Measurements from ENCODE around the gene ADAM23. TPM values are rescaled to one million over a fixed set of nuclear protein-coding genes. Genes with fewer than 3 reads are reported as not detected.

The ADAM23 gene
- total RNA-seq, 6 experiments from 2014 or later: 0.47 to 2.6 (median 1.2) TPM

DNA sequence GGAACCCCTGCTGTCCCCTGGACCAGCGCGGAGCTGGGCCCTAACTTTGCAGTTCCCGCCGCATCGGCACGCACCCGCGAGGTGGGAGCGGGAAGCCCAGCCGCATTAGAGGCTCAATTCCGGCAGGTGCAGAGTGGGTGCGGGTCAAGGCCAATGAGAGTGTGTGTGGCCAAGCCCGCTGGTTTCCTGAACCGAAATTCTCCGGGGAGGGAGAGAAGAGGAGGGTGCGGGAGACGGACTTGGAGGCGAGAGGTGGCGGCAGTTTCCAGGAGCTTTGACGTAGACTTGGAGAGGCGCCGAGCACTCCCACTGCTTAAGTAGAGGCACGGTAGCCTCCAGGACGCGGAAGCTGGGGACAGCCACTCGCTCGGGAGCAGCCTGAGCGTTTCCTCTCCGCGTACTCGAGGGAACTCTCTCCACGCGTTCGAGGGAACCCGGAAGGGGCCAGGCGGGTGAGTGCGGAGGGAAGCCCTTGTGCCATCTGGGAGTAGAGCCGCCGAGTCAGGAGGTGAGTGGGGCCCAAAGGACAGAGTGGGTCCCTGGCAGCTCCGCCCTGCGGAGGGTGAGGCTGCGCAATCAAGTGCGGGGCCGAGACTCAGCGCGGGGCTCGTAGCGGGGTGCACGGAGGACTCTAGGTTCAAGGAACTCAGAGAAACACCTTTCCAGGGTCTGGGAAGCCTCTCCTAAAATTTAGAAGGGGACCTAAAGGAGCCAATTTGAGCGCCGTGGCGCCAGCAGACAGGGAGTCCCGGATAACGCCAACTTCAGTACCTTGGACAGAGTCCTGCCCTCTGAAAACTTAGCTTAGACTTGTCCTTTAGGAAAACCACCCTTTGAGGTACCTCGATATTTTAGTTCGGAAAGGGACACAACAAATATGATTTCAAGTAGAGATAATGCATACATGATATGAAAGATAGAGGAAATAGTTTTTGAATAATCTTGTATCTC is 199.0 kb downstream of the ADAM23 start, which contains the start of gene FAM237A:
Gene FAM237A (plus strand): TSS at position 413 of the 951 bp plus-strand sequence. CDS start 1,750 bp downstream, outside the sequence.
- no peaks in the 10 kb centered on the region for H3K4me1 Mint-ChIP-seq (ENCODE audit: low read depth)
- no peak for DNase-seq
- H3K9me3 Mint-ChIP-seq: peaks cover 9% of the 10 kb centered on the region; the same call in 1 of the 2 replicates
- no peaks in the 10 kb centered on the region; the same call in 1 of the 2 replicates for H3K27me3 Mint-ChIP-seq (ENCODE audit: insufficient read depth)
- H3K36me3 Mint-ChIP-seq (ENCODE audit: low read depth): no peaks in the 10 kb centered on the region
- TF ChIP-seq, protein P1, sequence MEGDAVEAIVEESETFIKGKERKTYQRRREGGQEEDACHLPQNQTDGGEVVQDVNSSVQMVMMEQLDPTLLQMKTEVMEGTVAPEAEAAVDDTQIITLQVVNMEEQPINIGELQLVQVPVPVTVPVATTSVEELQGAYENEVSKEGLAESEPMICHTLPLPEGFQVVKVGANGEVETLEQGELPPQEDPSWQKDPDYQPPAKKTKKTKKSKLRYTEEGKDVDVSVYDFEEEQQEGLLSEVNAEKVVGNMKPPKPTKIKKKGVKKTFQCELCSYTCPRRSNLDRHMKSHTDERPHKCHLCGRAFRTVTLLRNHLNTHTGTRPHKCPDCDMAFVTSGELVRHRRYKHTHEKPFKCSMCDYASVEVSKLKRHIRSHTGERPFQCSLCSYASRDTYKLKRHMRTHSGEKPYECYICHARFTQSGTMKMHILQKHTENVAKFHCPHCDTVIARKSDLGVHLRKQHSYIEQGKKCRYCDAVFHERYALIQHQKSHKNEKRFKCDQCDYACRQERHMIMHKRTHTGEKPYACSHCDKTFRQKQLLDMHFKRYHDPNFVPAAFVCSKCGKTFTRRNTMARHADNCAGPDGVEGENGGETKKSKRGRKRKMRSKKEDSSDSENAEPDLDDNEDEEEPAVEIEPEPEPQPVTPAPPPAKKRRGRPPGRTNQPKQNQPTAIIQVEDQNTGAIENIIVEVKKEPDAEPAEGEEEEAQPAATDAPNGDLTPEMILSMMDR (IDR thresholded peaks at IDR 0.05): no peak
- no peak within 1 kb of the TSS for H3K27ac Mint-ChIP-seq
- H3K4me3 Mint-ChIP-seq: no peak within 1 kb of the TSS

DNA sequence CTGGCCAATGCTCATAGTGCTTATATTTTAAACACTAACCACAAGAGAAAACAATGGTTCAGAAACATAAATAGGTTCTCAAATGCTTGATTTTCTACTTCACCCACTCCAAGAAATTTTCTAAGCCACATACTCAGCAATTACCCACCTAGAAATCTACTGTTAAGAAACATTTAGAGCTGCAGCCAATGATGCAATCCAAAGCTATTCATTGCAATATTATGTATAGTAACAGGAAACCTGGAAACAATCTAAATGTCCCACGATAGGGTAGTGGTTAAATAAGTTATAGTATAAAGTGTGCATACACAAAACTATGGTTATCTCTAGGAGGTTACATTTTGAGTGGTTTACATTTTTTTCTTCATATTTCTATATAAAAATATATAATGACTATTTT is 204.7 kb downstream of the ADAM23 start:
- Mint-ChIP-seq H3K4me3 (no peak overlapping the region), H3K27me3 (ENCODE audit: insufficient read depth) (no peaks in the 10 kb centered on the region; the same call in 1 of the 2 replicates), H3K4me1 (ENCODE audit: low read depth) (no peaks in the 10 kb centered on the region), H3K9me3 (peaks cover 11% of the 10 kb centered on the region; the same call in 1 of the 2 replicates), H3K27ac (no peak overlapping the region), H3K36me3 (ENCODE audit: low read depth) (no peaks in the 10 kb centered on the region)
- TF ChIP-seq, protein P1 (IDR thresholded peaks at IDR 0.05): no peak
- no peak for DNase-seq

DNA sequence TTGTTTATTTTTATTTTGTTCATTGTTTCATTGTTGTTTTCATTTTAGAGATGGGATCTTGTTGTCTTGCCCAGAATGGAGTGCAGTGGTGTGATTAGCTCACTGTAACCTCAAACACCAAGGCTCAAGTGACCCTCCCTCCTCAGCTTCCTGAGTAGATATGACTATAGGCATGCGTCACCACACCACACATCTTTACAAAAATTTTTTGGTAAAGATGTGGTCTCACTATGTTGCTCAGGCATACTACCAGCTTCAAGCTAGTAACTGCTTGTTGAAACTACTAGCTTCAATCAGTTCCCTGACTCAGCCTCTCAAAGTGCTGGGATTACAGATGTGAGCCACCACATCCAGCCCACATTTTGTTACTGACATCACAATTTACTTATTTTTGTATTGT is 213.8 kb downstream of the ADAM23 start:
- H3K4me3 Mint-ChIP-seq: no peak overlapping the region
- peaks cover 16% of the 10 kb centered on the region for H3K9me3 Mint-ChIP-seq
- no peaks in the 10 kb centered on the region for H3K4me1 Mint-ChIP-seq (ENCODE audit: low read depth)
- no peaks in the 10 kb centered on the region for H3K36me3 Mint-ChIP-seq (ENCODE audit: low read depth)
- TF ChIP-seq, protein P1 (IDR thresholded peaks at IDR 0.05): no peak
- no peak for DNase-seq
- H3K27ac Mint-ChIP-seq: no peak overlapping the region
- no peaks in the 10 kb centered on the region; the same call in 1 of the 2 replicates for H3K27me3 Mint-ChIP-seq (ENCODE audit: insufficient read depth)

DNA sequence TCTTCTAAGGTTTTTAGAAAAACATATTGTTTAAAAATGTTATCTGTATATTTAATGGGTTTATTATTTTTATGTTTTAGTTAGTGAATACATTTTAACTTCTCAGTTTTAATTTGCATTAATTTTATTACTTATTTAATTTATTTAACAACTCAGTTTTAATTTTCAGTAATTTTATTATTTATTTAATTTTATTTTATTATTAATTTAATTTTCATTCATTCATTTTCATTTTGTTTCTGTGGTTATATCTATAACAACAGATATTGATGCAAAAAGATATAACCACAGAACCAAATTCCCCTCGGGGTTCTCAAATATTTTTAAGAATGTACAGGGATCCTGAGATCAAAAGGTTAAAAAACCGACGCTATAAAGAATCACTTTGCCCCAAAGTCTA is 221.9 kb downstream of the ADAM23 start:
- Mint-ChIP-seq H3K27ac (no peak overlapping the region), H3K4me3 (no peak overlapping the region), H3K27me3 (ENCODE audit: insufficient read depth) (peaks cover 2% of the 10 kb centered on the region; the same call in 1 of the 2 replicates), H3K4me1 (ENCODE audit: low read depth) (no peaks in the 10 kb centered on the region), H3K9me3 (peaks cover 5% of the 10 kb centered on the region), H3K36me3 (ENCODE audit: low read depth) (no peaks in the 10 kb centered on the region)
- TF ChIP-seq, protein P1 (IDR thresholded peaks at IDR 0.05): no peak
- no peak for DNase-seq

Other genes starting within 250 kb of the ADAM23 start
- 10 to 100 TPM; 11.4 to 15.4 (median 12.9) TPM for gene ZDBF2, start 168.9 kb upstream of the ADAM23 start, total RNA-seq (2021; fragmentation: NEBNext Ultra II Directional; extraction: Animal tissue kit (Norgen Biotek cat#: 25700))
- gene FAM237A, start 199.0 kb downstream of the ADAM23 start, total RNA-seq (2021; fragmentation: NEBNext Ultra II Directional; extraction: Animal tissue kit (Norgen Biotek cat#: 25700)): not detected

Data from HFFc6 (cell line).